ENCODE measurements around the gene AJM1. TPM values are rescaled to one million over a fixed set of nuclear protein-coding genes. Genes with fewer than 3 reads are reported as not detected.

AJM1 gene
- total and polyA plus RNA-seq, 2 of the 8 experiments (the other 6 are each of a cell fraction or from before 2014, with no cell fraction given) = 0.12 to 0.97 TPM

DNA sequence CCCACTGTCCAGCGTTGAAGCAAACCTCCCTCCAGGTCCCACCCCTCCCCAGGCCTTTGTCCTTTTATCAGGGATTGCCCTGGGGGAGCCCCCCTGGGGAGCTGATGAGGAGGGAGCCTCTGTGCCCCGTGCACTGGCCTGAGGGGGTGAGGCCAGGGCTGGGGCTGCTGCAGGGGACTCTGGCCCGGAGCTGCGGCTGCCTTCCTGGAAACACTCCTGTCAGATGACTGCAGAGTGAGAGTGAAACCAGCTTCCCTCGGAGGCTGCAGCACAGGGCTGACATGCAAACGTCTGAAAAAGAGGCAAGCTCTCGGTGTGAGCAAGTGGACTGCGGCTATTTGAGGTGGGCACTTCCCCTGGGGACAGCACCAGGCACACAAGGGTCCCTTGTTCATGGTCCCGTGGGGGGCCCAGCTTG, 39.4 kb downstream of the AJM1 start:
- Histone ChIP-seq H2AFZ (ENCODE audit: low read length) (no peak overlapping the region), H3K56ac (replicated peaks; ENCODE audit: insufficient read length, low read depth, low read length) (no peak overlapping the region), H3K9ac (replicated peaks in 1 of 4; ENCODE audit: extremely low read depth in 1 of 4, low read depth in 3 of 4, low read length in 3 of 4) (no peak overlapping the region), H2BK12ac (ENCODE audit: low read depth, low read length) (no peak overlapping the region), H3K27ac (ENCODE audit: low read depth, low read length) (no peak overlapping the region), H3K18ac (ENCODE audit: extremely low read depth, low read length) (no peak overlapping the region), H2BK120ac (replicated peaks; ENCODE audit: low read depth, low read length) (no peak overlapping the region), H3K79me1 (ENCODE audit: low read depth, low read length) (no peaks in the 10 kb centered on the region), H2BK5ac (ENCODE audit: low read depth, low read length) (peak overlapping the region; percentile 9; the same call in 1 of the 2 replicates), H3K23me2 (ENCODE audit: low read depth, low read length) (peaks cover under 1% of the 10 kb centered on the region; the same call in 1 of the 2 replicates), H3K79me2 (ENCODE audit: control insufficient read depth in 1 of 2, insufficient read depth in 2 of 2, low read length in 2 of 2) (peaks cover 0 to under 1% of the 10 kb centered on the region in 2 experiments; a peak in 2 of 4 replicates), H3K36me3 (ENCODE audit: control insufficient read depth in 2 of 4, insufficient read depth in 4 of 4, low read length in 3 of 4) (no peaks in the 10 kb centered on the region), H2BK20ac (ENCODE audit: low read length) (no peak overlapping the region), H3K27me3 (replicated peaks in 1 of 4; ENCODE audit: control insufficient read depth in 3 of 4, extremely low read depth in 1 of 4, insufficient read depth in 3 of 4, low read length in 3 of 4) (no peaks in the 10 kb centered on the region), H3K9me3 (ENCODE audit: insufficient read depth in 2 of 2, low read depth in 1 of 2, low read length in 1 of 2) (peaks cover 0 to 2% of the 10 kb centered on the region in 2 experiments; a peak in 1 of 4 replicates), H2BK15ac (ENCODE audit: low read length) (no peak overlapping the region), H4K91ac (replicated peaks; ENCODE audit: insufficient read length, low read length) (no peak overlapping the region), H4K5ac (ENCODE audit: insufficient read length, low read depth, low read length) (no peak overlapping the region), H4K20me1 (replicated peaks in 1 of 2; ENCODE audit: control insufficient read depth in 1 of 2, insufficient read depth in 2 of 2, low read length in 2 of 2) (peaks cover 0 to 1% of the 10 kb centered on the region in 2 experiments), H3K14ac (ENCODE audit: insufficient read length) (no peak overlapping the region), H3K4me2 (ENCODE audit: insufficient read depth in 1 of 2, low read depth in 2 of 2, low read length in 2 of 2) (no peak overlapping the region), H3K4me3 (ENCODE audit: extremely low read depth in 1 of 4, insufficient read depth in 2 of 4, low read depth in 3 of 4, low read length in 4 of 4) (no peak overlapping the region), H3K4ac (replicated peaks; ENCODE audit: insufficient read length, low read depth, low read length) (no peak overlapping the region), H4K8ac (ENCODE audit: extremely low read depth, insufficient read depth, low read length) (no peak overlapping the region), H2AK5ac (ENCODE audit: low read depth, low read length) (no peak overlapping the region), H3K23ac (ENCODE audit: insufficient read length) (no peak overlapping the region), H3K4me1 (replicated peaks in 1 of 4; ENCODE audit: control insufficient read depth in 3 of 4, insufficient read depth in 4 of 4, low read length in 3 of 4) (no peaks in the 10 kb centered on the region; a peak in 2 of 7 replicates)
- no peak for DNase-seq (ENCODE audit: low read depth in 1 of 2, low spot score in 2 of 2)
- 69% methylated on average over 8 of the region's 9 CpGs; no CpG with 5 or more reads in 1 of the 2 experiments for WGBS, 2 experiments (ENCODE audit: extremely low coverage in 1 of 2, insufficient coverage in 1 of 2, insufficient read length in 1 of 2, insufficient replicate concordance in 2 of 2, low coverage in 1 of 2, low lambda C conversion rate in 2 of 2, missing lambda C conversion rate in 1 of 2)
- ChIA-PET CTCF (ENCODE audit: partially characterized antibody) (interaction anchor here (0.9 to 1.8 kb wide), 4 partner anchors 9 to 21 kb away, joined by 3 to 6 read pairs (median 4); no protein-coding TSS in a partner anchor), POLR2A (ENCODE audit: partially characterized antibody) (interaction anchor here (0.5 to 2.6 kb wide), 9 partner anchors 8 to 480 kb away, joined by 3 to 16 read pairs (median 4); partner anchors contain the start of gene EDF1)
- no peak for FAIRE-seq
- no peak for TF ChIP-seq NANOG (IDR thresholded peaks at IDR 0.05; ENCODE audit: insufficient read depth, low read depth, low read length, poor library complexity, severe bottlenecking)
- no peak for TF ChIP-seq ZNF274 (IDR thresholded peaks at IDR 0.05; ENCODE audit: borderline replicate concordance, extremely low read depth, low read length)
- TF ChIP-seq HDAC6 (IDR thresholded peaks at IDR 0.05; ENCODE audit: low read depth, low read length) = no peak
- TF ChIP-seq BCL11A (IDR thresholded peaks at IDR 0.05; ENCODE audit: low read depth in 2 of 2, low read length in 2 of 2) = no peak
- TF ChIP-seq PHF8 (conservative IDR thresholded peaks at IDR 0.05; ENCODE audit: low read depth, low read length) = no peak
- TF ChIP-seq FOSL1 (IDR thresholded peaks at IDR 0.05; ENCODE audit: insufficient read depth, low read depth, low read length) = no peak
- no peak for TF ChIP-seq SUZ12 (IDR thresholded peaks at IDR 0.05; ENCODE audit: low read length)
- TF ChIP-seq SIRT6 (IDR thresholded peaks at IDR 0.05; ENCODE audit: low read length) = no peak
- no peak for TF ChIP-seq SRF (IDR thresholded peaks at IDR 0.05; ENCODE audit: low read depth, low read length)

Measured in H1 (cell line).